Central memory CD8-positive, alpha-beta T cell (primary cell): ENCODE data around the gene USP35.
"Not testable (repeated sequence)": the region's sequence is repeated elsewhere in the genome, so short reads cannot be mapped to it uniquely, and the experiment has no call there.

Source experiments
- ATAC-seq: fragments of 150-1000 bp; cut with Tn5 transposase; replicated peaks from 2 replicates; pipeline ENCODE4 v1.10.0; 2022; ENCODE audit warnings: mild to moderate bottlenecking, moderate FRiP score, moderate number of reproducible peaks; ENCODE audit not compliant: poor library complexity, severe bottlenecking; ENCODE audit errors: extremely low read depth
- DNase-seq, 2 donors: peaks; one replicate each; pipeline ENCODE4 v3.0.0; 2021; ENCODE audit warnings: low spot score in 2 of 2
- H3K27ac Mint-ChIP-seq: one replicate; pipeline ENCODE4 v1.8.0; 2022; ENCODE audit warnings: low read depth, mild to moderate bottlenecking, moderate library complexity, mixed read lengths
- H3K27me3 Mint-ChIP-seq: one replicate; pipeline ENCODE4 v1.8.0; 2022; ENCODE audit warnings: mixed read lengths
- H3K36me3 Mint-ChIP-seq: one replicate; pipeline ENCODE4 v1.8.0; 2022; ENCODE audit warnings: mild to moderate bottlenecking, moderate library complexity, mixed read lengths; ENCODE audit not compliant: insufficient read depth
- H3K4me1 Mint-ChIP-seq: one replicate; pipeline ENCODE4 v1.8.0; 2022; ENCODE audit warnings: mixed read lengths
- H3K4me3 Mint-ChIP-seq: one replicate; pipeline ENCODE4 v1.8.0; 2022; ENCODE audit warnings: mild to moderate bottlenecking, moderate library complexity, mixed read lengths
- H3K9me3 Mint-ChIP-seq: one replicate; pipeline ENCODE4 v1.8.0; 2022; ENCODE audit warnings: mixed read lengths

USP35 gene

GRCh38 chr11:78226684-78227680 lies 38.3 kb downstream of the USP35 start:
- DNase-seq (no peak), ATAC-seq (no peak)
- Mint-ChIP-seq H3K9me3 (no peaks in the 10 kb centered on the region), H3K4me1 (no peaks in the 10 kb centered on the region), H3K36me3 (no peaks in the 10 kb centered on the region), H3K4me3 (no peak overlapping the region), H3K27ac (no peak overlapping the region), H3K27me3 (no peaks in the 10 kb centered on the region)

GRCh38 chr11:78227921-78228320 lies 39.2 kb downstream of the USP35 start:
- H3K27me3 Mint-ChIP-seq: no peaks in the 10 kb centered on the region
- DNase-seq (no peak), ATAC-seq (no peak)
- H3K4me3 Mint-ChIP-seq: no peak overlapping the region
- H3K27ac Mint-ChIP-seq: no peak overlapping the region
- H3K36me3 Mint-ChIP-seq: no peaks in the 10 kb centered on the region
- no peaks in the 10 kb centered on the region for H3K9me3 Mint-ChIP-seq
- no peaks in the 10 kb centered on the region for H3K4me1 Mint-ChIP-seq

- DNase-seq: no peak
Measured at GRCh38 chr11:78228467-78228866, 39.7 kb downstream of the USP35 start.

GRCh38 chr11:78229106-78229505 lies 40.4 kb downstream of the USP35 start:
- H3K9me3 Mint-ChIP-seq: no peaks in the 10 kb centered on the region
- H3K4me3 Mint-ChIP-seq: no peak overlapping the region
- DNase-seq (no peak), ATAC-seq (no peak)
- no peaks in the 10 kb centered on the region for H3K27me3 Mint-ChIP-seq
- no peak overlapping the region for H3K27ac Mint-ChIP-seq
- no peaks in the 10 kb centered on the region for H3K4me1 Mint-ChIP-seq
- no peaks in the 10 kb centered on the region for H3K36me3 Mint-ChIP-seq

More at GRCh38 chr11:78228467-78228866, 39.7 kb downstream of the USP35 start:
- no peak for ATAC-seq
- no peaks in the 10 kb centered on the region for H3K4me1 Mint-ChIP-seq
- no peaks in the 10 kb centered on the region for H3K27me3 Mint-ChIP-seq
- no peak overlapping the region for H3K4me3 Mint-ChIP-seq
- H3K27ac Mint-ChIP-seq: no peak overlapping the region
- H3K36me3 Mint-ChIP-seq: no peaks in the 10 kb centered on the region
- H3K9me3 Mint-ChIP-seq: no peaks in the 10 kb centered on the region

DNA sequence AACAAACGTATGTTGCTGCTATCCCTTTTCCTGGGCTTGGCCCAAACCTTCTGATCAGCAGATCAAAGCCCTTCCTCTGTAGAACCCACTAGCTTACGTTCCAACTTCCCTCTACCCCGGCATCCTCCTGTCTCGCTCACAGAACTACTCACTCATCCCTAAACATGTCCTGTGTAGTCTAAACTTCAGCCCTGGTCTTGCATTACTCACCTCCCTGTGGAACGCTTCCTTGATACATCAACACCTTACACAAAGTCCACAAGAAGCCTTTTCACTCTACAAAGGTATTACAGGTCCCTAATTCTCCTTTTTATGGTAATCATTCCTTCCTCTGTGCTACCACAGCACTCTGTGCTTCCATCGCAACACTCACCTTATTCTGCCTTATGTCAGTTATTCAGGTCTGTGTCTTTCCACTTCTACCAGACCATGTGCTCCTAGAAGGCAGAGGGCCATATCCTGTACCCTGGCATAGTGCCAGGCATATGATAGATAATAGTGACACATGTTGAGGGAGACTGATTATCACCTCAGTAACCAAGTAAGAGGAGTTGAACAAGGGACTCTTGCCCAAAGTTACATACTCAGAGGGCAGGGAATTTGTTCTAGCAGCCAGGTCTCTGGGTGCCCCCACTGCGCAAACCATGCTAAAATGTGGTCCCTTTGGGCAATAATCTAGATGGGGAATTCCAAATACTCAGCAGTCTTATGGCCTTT lies 41.6 kb downstream of the USP35 start:
- H3K4me3 Mint-ChIP-seq: no peak overlapping the region
- no peak overlapping the region for H3K27ac Mint-ChIP-seq
- no peaks in the 10 kb centered on the region for H3K9me3 Mint-ChIP-seq
- H3K27me3 Mint-ChIP-seq: peaks cover 3% of the 10 kb centered on the region
- no peaks in the 10 kb centered on the region for H3K4me1 Mint-ChIP-seq
- DNase-seq (no peak), ATAC-seq (no peak)
- no peaks in the 10 kb centered on the region for H3K36me3 Mint-ChIP-seq

- Mint-ChIP-seq H3K27ac (no peak overlapping the region), H3K4me1 (no peaks in the 10 kb centered on the region), H3K36me3 (no peaks in the 10 kb centered on the region), H3K27me3 (peaks cover 16% of the 10 kb centered on the region), H3K9me3 (no peaks in the 10 kb centered on the region), H3K4me3 (no peak overlapping the region)
- ATAC-seq (no peak), DNase-seq (no peak)
Measured at GRCh38 chr11:78231962-78232501, 43.3 kb downstream of the USP35 start.

GRCh38 chr11:78233046-78233445 lies 44.3 kb downstream of the USP35 start:
- H3K4me1 Mint-ChIP-seq, H3K27ac Mint-ChIP-seq, DNase-seq, ATAC-seq, H3K9me3 Mint-ChIP-seq, H3K36me3 Mint-ChIP-seq, H3K4me3 Mint-ChIP-seq: not testable (repeated sequence)
- peaks cover 26% of the 10 kb centered on the region for H3K27me3 Mint-ChIP-seq

- Mint-ChIP-seq H3K4me3 (no peak overlapping the region), H3K36me3 (no peaks in the 10 kb centered on the region), H3K27me3 (peaks cover 27% of the 10 kb centered on the region), H3K9me3 (peaks cover 8% of the 10 kb centered on the region), H3K4me1 (no peaks in the 10 kb centered on the region), H3K27ac (no peak overlapping the region)
- DNase-seq (no peak), ATAC-seq (no peak)
Measured at GRCh38 chr11:78234006-78234405, 45.3 kb downstream of the USP35 start.

- no peak for DNase-seq
Measured at GRCh38 chr11:78237293-78238046, 48.8 kb downstream of the USP35 start.

DNA sequence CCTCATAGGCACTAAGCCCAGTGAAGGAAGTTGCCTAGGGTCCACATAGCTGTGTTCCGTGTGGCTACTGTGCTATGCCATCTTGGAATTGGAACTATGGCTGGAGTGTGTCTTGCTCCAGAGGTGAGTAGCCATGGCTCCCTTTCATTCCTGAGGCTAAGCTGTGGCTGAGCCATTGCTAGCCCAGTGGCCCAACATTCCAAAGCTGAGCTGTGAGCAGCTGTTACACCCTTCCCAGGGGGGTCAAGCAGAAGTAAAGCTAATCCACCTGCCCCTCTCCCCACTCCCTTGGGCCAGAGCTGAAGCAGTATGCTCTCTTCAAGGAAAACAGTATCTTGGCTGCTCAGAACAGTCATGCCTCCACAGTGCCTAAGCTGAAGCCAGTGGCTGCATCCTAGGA lies 51.1 kb downstream of the USP35 start:
- no peak overlapping the region for H3K27ac Mint-ChIP-seq
- H3K4me1 Mint-ChIP-seq: no peaks in the 10 kb centered on the region
- ATAC-seq: no peak
- H3K9me3 Mint-ChIP-seq: peaks cover 17% of the 10 kb centered on the region
- H3K27me3 Mint-ChIP-seq: peaks cover 37% of the 10 kb centered on the region
- no peak overlapping the region for H3K4me3 Mint-ChIP-seq
- DNase-seq: no peak
- no peaks in the 10 kb centered on the region for H3K36me3 Mint-ChIP-seq

More at GRCh38 chr11:78237293-78238046, 48.8 kb downstream of the USP35 start:
- H3K9me3 Mint-ChIP-seq: peaks cover 17% of the 10 kb centered on the region
- ATAC-seq: no peak
- H3K4me1 Mint-ChIP-seq: no peaks in the 10 kb centered on the region
- H3K27ac Mint-ChIP-seq: no peak overlapping the region
- H3K4me3 Mint-ChIP-seq: no peak overlapping the region
- H3K27me3 Mint-ChIP-seq: peaks cover 37% of the 10 kb centered on the region
- H3K36me3 Mint-ChIP-seq: no peaks in the 10 kb centered on the region

DNA sequence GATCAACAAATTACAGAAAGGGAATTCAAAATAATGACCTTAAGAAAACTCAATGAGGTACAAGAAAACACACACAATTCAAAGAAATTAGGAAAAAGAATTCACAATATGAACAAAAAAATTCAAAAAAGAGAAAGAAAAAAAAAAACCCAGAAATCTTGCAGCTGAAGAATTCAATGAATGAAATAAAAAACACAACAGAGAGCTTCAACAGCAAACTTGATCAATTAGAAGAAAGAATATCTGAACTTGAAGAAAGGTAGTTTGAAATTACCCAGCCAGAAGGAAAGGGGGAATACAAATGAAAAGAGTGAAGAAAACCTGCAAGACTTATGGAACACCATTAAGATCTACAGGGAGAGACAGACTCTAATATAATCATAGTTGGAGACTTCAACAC lies 52.8 kb downstream of the USP35 start:
- peaks cover 2% of the 10 kb centered on the region for H3K36me3 Mint-ChIP-seq
- DNase-seq: no peak

GRCh38 chr11:78244080-78244479 lies 55.4 kb downstream of the USP35 start:
- no peaks in the 10 kb centered on the region for H3K4me1 Mint-ChIP-seq
- H3K27ac Mint-ChIP-seq: no peak overlapping the region
- no peak for ATAC-seq
- no peak for DNase-seq
- H3K4me3 Mint-ChIP-seq: no peak overlapping the region
- H3K36me3 Mint-ChIP-seq: peaks cover 2% of the 10 kb centered on the region
- H3K27me3 Mint-ChIP-seq: peaks cover 10% of the 10 kb centered on the region
- H3K9me3 Mint-ChIP-seq: peaks cover 9% of the 10 kb centered on the region

More for the DNA sequence above, 52.8 kb downstream of the USP35 start:
- no peak for ATAC-seq
- H3K27me3 Mint-ChIP-seq: peaks cover 25% of the 10 kb centered on the region
- H3K27ac Mint-ChIP-seq: no peak overlapping the region
- H3K9me3 Mint-ChIP-seq: peaks cover 17% of the 10 kb centered on the region
- H3K4me1 Mint-ChIP-seq: no peaks in the 10 kb centered on the region
- no peak overlapping the region for H3K4me3 Mint-ChIP-seq
